Mucosa of rectum (tissue), 2 donors: ENCODE measurements around the gene SLFN14.
"Not testable (repeated sequence)": the region's sequence is repeated elsewhere in the genome, so short reads cannot be mapped to it uniquely, and the experiment has no call there.

Source experiments
- H3K27ac ChIP-seq, 2 donors: one replicate each; pipeline ENCODE4 v1.7.0; 2013; ENCODE audit warnings: inconsistent platforms in 2 of 2, low read depth in 2 of 2, low read length in 2 of 2
- H3K27me3 ChIP-seq, 2 donors: one replicate each; pipeline ENCODE4 v1.7.0; 2013; ENCODE audit warnings: low read length in 2 of 2; ENCODE audit not compliant: control insufficient read depth in 2 of 2, insufficient read depth in 2 of 2
- H3K36me3 ChIP-seq, 2 donors: one replicate each; pipeline ENCODE4 v1.7.0; 2013; ENCODE audit warnings: low read length in 2 of 2; ENCODE audit not compliant: control insufficient read depth in 2 of 2, insufficient read depth in 2 of 2
- H3K4me1 ChIP-seq, 2 donors: one replicate each; pipeline ENCODE4 v1.7.0; 2013; ENCODE audit warnings: low read length in 2 of 2, mild to moderate bottlenecking in 1 of 2; ENCODE audit not compliant: control insufficient read depth in 2 of 2, insufficient read depth in 2 of 2
- H3K4me3 ChIP-seq, 2 donors: one replicate each; pipeline ENCODE4 v1.7.0; 2013; ENCODE audit warnings: low read length in 2 of 2
- H3K9ac ChIP-seq, 2 donors: one replicate each; pipeline ENCODE4 v1.7.0; 2013; ENCODE audit warnings: low read length in 2 of 2, low read depth in 1 of 2, mild to moderate bottlenecking in 1 of 2
- H3K9me3 ChIP-seq, 2 donors: one replicate each; pipeline ENCODE4 v1.7.0; 2013; ENCODE audit warnings: low read length in 2 of 2; ENCODE audit not compliant: control insufficient read depth in 2 of 2
- donor health status: healthy.
- donor health status: Normal muscosa, but diverticular disease.

Gene SLFN14

DNA sequence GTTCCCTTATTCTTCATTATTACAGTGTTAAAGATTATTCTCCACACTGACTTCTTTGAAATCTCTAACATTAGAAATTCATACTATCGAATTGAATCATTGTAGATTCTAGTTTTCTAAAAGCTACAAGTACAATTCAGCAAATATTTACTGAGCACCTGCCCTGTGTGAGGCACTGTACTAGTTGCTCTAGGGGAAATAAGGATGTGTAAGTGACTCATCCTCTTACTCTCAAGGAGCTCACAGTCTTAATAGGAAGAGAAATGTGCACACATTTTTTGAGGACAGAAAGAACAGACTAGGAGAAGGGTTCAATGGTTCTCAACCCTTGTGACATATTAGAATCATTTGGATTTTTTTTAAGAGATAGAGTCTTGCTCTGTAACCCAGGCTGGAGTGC is 15.5 kb downstream of the SLFN14 start:
- H3K4me3 ChIP-seq, result no peak overlapping the region
- H3K9ac ChIP-seq, result no peak overlapping the region
- no peaks in the 10 kb centered on the region for H3K36me3 ChIP-seq
- peaks cover 0 to 8% of the 10 kb centered on the region in 2 donors for H3K27me3 ChIP-seq
- H3K9me3 ChIP-seq, result no peaks in the 10 kb centered on the region
- no peak overlapping the region for H3K27ac ChIP-seq
- H3K4me1 ChIP-seq, result peaks cover 3 to 5% of the 10 kb centered on the region in 2 donors

DNA sequence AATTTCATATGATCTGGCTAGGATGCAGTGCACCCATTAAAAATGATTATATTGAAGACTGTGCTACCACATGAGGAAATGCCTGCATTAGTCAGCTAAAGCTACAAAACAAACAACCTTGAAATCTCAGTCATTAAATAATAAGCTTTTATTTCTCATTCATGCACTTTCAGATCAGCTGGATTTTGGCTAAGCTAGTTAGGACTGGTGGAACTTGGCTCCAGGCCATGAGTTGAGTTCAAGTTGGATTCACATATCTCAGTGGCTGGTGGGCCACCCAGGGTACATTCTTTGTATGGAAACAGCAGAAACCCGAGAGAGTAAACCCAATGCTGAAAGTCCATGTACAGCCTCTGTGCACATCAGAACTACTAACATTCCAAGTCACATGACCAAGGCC is 16.8 kb downstream of the SLFN14 start:
- Histone ChIP-seq H3K27me3 (peaks cover 0 to under 1% of the 10 kb centered on the region in 2 donors), H3K27ac (no peak overlapping the region), H3K4me3 (no peak overlapping the region), H3K36me3 (no peaks in the 10 kb centered on the region), H3K9me3 (no peaks in the 10 kb centered on the region), H3K4me1 (peaks cover 3 to 6% of the 10 kb centered on the region in 2 donors), H3K9ac (no peak overlapping the region)

- H3K4me3 ChIP-seq, result no peak overlapping the region
- H3K27ac ChIP-seq, result no peak overlapping the region
- H3K4me1 ChIP-seq, result peaks cover 3 to 6% of the 10 kb centered on the region in 2 donors
- H3K27me3 ChIP-seq, result no peaks in the 10 kb centered on the region
- H3K9ac ChIP-seq, result no peak overlapping the region
- no peaks in the 10 kb centered on the region for H3K9me3 ChIP-seq
- no peaks in the 10 kb centered on the region for H3K36me3 ChIP-seq
Observed at GRCh38 chr17:35542990-35543389, 17.6 kb downstream of the SLFN14 start.

DNA sequence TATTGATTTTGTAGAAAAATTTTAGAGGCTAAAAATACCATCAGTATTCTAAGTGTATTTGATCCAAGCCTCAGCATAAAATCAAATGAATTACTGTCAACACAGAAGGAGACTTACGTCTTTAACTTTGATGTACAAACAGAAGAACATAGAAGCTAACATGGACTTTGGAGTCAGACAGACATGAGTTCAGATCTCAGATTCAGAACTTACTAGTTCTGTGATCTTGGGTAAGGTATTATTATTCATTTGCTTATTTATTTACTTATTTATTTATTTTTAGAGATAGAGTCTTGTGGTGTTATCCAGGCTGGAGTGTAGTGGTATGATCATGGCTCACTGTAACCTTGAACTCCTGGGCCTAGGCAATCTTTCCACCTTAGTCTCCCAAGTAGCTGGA is 19.2 kb downstream of the SLFN14 start:
- Histone ChIP-seq H3K27ac (no peak overlapping the region), H3K9ac (peak overlapping the region; percentile 2 to 54), H3K4me1 (peaks cover 3 to 6% of the 10 kb centered on the region in 2 donors), H3K4me3 (peak overlapping the region; percentile 53 to 77), H3K9me3 (no peaks in the 10 kb centered on the region), H3K36me3 (no peaks in the 10 kb centered on the region), H3K27me3 (no peaks in the 10 kb centered on the region)

DNA sequence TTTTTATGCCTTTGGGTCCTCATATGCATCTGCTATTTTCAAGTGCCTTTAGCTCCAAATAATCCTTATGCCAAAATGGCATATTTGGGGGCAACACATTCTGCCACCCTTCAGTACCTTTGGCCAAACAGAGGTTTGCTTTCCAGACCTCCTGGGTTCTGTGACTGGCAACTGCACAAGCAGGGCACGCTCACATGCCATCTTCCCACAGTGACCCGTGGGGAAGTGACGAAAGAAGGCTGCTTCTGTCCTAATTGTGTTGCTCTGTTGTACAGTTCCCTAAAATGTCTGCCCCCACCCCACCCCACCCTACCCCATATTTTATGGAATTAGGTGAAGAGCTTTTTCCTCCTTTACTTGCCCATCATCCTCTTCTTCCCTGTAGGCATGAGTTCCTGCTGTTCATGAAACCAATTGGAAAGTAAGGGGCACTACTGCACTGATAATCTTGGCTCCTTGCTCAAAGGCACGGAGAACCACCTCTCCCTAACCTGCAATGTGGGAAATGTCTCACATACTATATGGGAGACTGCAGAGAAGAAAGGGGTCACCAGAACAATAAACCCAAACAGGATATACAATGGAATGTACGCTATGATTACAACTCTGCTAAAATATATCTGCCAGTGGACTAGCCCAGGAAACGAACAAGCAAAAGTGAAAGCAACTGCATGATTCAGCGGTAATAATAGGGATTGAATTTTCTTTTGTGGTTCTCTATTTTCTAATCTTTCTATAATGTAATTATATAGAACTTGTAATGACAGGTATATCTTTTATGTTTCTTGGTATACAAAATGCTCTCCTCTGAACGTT is 19.8 kb downstream of the SLFN14 start:
- Histone ChIP-seq H3K4me1 (peaks cover 3 to 6% of the 10 kb centered on the region in 2 donors), H3K36me3 (no peaks in the 10 kb centered on the region), H3K27ac (peak overlapping the region; percentile 76 to 78), H3K9ac (peak overlapping the region; percentile 54 to 64), H3K27me3 (no peaks in the 10 kb centered on the region), H3K9me3 (no peaks in the 10 kb centered on the region), H3K4me3 (peak overlapping the region; percentile 53 to 77)

- H3K27ac ChIP-seq, result no peak overlapping the region
- H3K9ac ChIP-seq, result peak overlapping the region in 1 of 2 donors; percentile 29
- H3K36me3 ChIP-seq, result no peaks in the 10 kb centered on the region
- no peaks in the 10 kb centered on the region for H3K9me3 ChIP-seq
- peak overlapping the region in 1 of 2 donors; percentile 11 for H3K4me3 ChIP-seq
- peaks cover 3 to 6% of the 10 kb centered on the region in 2 donors for H3K4me1 ChIP-seq
- H3K27me3 ChIP-seq, result no peaks in the 10 kb centered on the region
Observed at GRCh38 chr17:35539659-35540026, 21.0 kb downstream of the SLFN14 start.

- peak within 1 kb of the TSS in 1 of 2 donors; percentile 68 for H3K4me3 ChIP-seq
- H3K9me3 ChIP-seq, result no peaks in the 10 kb centered on the region
- no peaks in the 10 kb centered on the region for H3K27me3 ChIP-seq
- H3K4me1 ChIP-seq, result peaks cover 3 to 6% of the 10 kb centered on the region in 2 donors
- no peaks in the 10 kb centered on the region for H3K36me3 ChIP-seq
- H3K27ac ChIP-seq, result peak within 1 kb of the TSS; percentile 38 to 60
- peak within 1 kb of the TSS in 1 of 2 donors; percentile 3 for H3K9ac ChIP-seq
Observed at GRCh38 chr17:35537601-35538141, 22.9 kb downstream of the SLFN14 start, which contains the start of gene SLFN12L. TSS of gene SLFN12L (minus strand) at chr17:35537678. CDS start at chr17:35522364, 15,314 bp downstream.

DNA sequence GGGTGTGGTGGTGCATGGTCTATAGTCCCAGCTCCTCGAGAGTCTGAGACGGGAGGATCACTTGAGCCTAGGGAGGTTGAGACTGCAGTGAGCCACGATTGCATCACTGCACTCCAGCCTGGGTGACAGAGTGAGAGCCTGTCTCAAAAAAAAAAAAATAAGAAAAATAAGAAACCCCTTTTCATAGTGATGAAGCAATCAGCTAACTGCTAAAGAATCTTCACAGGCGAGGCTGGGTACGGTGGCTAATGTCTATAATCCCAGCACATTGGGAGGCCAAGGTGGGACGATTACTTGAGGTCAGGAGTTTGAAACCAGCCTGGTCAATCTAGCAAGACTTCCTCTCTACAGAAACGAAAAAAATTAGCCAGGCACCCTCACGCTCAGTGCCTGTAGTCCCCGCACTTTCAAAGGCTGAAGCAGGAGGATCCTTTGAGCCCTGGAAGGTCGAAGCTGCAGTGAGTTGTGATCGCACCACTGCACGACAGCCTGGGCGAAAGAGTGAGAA is 23.9 kb downstream of the SLFN14 start:
- Histone ChIP-seq H3K9ac (no peak overlapping the region), H3K27ac (peak overlapping the region; percentile 38 to 60)

DNA sequence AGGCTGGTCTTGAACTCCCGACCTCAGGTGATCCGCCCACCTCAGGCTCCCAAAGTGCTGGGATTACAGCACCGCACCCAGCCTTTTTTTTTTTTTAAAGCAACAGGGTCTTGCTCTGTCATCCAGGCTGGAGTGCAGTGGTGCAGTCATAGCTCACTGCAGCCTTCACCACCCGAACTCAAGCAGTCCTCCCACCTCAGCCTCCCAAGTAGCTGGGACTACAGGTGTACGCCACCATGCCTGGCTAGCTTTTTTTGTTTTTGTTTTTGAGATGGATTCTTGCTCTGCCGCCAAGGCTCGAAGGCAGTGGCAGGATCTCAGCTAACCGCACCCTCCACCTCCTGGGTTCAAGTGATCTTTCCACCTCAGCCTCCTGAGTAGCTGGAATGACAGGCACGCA is 25.2 kb downstream of the SLFN14 start:
- H3K27me3 ChIP-seq, H3K9ac ChIP-seq, H3K36me3 ChIP-seq, H3K9me3 ChIP-seq, H3K4me1 ChIP-seq, H3K27ac ChIP-seq: not testable (repeated sequence)
- H3K4me3 ChIP-seq, result peak overlapping the region in 1 of 2 donors; percentile 42

More for the DNA sequence above, 23.9 kb downstream of the SLFN14 start:
- peak overlapping the region in 1 of 2 donors; percentile 68 for H3K4me3 ChIP-seq
- no peaks in the 10 kb centered on the region for H3K27me3 ChIP-seq
- peaks cover 3 to 6% of the 10 kb centered on the region in 2 donors for H3K4me1 ChIP-seq
- no peaks in the 10 kb centered on the region for H3K9me3 ChIP-seq
- no peaks in the 10 kb centered on the region for H3K36me3 ChIP-seq

- H3K27me3 ChIP-seq, result no peaks in the 10 kb centered on the region
- no peak overlapping the region for H3K27ac ChIP-seq
- H3K36me3 ChIP-seq, result no peaks in the 10 kb centered on the region
- no peaks in the 10 kb centered on the region for H3K4me1 ChIP-seq
- peak overlapping the region in 1 of 2 donors; percentile 48 for H3K4me3 ChIP-seq
- H3K9me3 ChIP-seq, result no peaks in the 10 kb centered on the region
- no peak overlapping the region for H3K9ac ChIP-seq
Observed at GRCh38 chr17:35534576-35535093, 26.0 kb downstream of the SLFN14 start.
